ENCODE results near the gene BTBD17.

Gene BTBD17

GRCh38 chr17:74374858-74375257 is 13.2 kb upstream of the BTBD17 start:
- Histone ChIP-seq H3K27ac (no peak overlapping the region), H3K4me3 (ENCODE audit: low read depth, low read length) (no peak overlapping the region), H3K9ac (no peak overlapping the region), H3K4me2 (ENCODE audit: low read length) (no peak overlapping the region), H2AFZ (no peak overlapping the region), H3K27me3 (ENCODE audit: control insufficient read depth, insufficient read depth, low read length) (no peaks in the 10 kb centered on the region), H3K9me3 (ENCODE audit: control insufficient read depth, low read length) (no peaks in the 10 kb centered on the region), H3K4me1 (peaks cover 7% of the 10 kb centered on the region), H3K79me2 (no peaks in the 10 kb centered on the region), H3K36me3 (ENCODE audit: control insufficient read depth, insufficient read depth, low read length) (no peaks in the 10 kb centered on the region)
- TF ChIP-seq, protein P1, sequence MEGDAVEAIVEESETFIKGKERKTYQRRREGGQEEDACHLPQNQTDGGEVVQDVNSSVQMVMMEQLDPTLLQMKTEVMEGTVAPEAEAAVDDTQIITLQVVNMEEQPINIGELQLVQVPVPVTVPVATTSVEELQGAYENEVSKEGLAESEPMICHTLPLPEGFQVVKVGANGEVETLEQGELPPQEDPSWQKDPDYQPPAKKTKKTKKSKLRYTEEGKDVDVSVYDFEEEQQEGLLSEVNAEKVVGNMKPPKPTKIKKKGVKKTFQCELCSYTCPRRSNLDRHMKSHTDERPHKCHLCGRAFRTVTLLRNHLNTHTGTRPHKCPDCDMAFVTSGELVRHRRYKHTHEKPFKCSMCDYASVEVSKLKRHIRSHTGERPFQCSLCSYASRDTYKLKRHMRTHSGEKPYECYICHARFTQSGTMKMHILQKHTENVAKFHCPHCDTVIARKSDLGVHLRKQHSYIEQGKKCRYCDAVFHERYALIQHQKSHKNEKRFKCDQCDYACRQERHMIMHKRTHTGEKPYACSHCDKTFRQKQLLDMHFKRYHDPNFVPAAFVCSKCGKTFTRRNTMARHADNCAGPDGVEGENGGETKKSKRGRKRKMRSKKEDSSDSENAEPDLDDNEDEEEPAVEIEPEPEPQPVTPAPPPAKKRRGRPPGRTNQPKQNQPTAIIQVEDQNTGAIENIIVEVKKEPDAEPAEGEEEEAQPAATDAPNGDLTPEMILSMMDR (IDR thresholded peaks at IDR 0.05), result no peak

DNA sequence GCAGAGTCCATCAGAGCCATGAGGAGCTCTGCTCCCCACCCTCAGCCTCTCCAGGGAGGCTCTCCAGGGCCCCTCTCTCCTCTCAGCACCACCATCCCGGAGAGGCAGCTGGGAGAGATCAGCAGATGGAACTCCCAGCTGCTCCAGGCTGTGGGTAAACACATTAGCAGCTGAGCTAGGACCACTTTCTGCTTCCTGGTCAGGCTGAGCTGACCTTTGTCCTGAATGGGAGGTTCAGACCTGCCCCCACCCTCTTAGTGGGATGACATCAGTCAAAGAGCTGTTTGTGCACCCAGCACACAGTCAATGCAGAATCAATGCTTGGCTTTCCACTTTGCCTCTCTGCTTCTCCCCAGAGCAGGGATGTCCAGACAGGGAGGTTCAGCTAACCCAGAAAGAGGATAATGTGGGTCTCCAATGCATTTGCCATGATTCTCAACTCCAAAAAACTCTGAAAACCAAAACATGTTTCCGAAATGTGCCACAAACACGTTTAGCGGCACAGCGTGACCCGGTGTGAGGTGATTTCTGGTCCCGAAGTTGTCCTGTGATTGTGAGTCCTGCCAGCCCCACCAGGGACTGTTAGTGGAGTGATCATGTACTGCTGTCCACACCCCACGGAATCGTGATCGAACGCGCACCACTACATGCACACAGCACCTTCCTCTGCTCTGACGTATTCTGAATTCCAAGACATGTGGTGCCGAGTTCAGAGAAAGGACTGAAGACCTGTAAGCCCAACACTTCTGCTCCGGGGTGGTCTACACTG is 12.4 kb upstream of the BTBD17 start:
- TF ChIP-seq, protein P1 (IDR thresholded peaks at IDR 0.05), result no peak
- Histone ChIP-seq H3K27ac (no peak overlapping the region), H3K9ac (no peak overlapping the region)

DNA sequence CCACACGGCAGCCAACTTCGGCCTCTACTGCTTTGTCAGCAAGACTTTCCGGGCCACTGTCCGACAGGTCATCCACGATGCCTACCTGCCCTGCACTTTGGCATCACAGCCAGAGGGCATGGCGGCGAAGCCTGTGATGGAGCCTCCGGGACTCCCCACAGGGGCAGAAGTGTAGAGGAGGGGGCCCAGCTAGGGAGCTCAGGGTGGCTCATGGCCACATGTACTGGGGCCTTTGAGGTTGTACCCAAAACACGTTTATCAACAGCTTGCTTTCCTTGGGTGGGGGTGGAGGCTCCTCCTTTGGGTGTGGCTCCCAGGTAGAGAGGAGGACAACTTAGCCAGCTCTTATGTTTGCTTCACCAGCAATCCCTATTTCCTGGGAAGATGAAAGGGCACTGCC is 10.8 kb upstream of the BTBD17 start:
- TF ChIP-seq, protein P1 (IDR thresholded peaks at IDR 0.05), result no peak
- Histone ChIP-seq H3K4me1 (no peaks in the 10 kb centered on the region), H3K4me2 (ENCODE audit: low read length) (no peak overlapping the region), H3K27me3 (ENCODE audit: control insufficient read depth, insufficient read depth, low read length) (no peaks in the 10 kb centered on the region), H3K79me2 (no peaks in the 10 kb centered on the region), H2AFZ (no peak overlapping the region), H3K4me3 (ENCODE audit: low read depth, low read length) (no peak overlapping the region), H3K36me3 (ENCODE audit: control insufficient read depth, insufficient read depth, low read length) (no peaks in the 10 kb centered on the region), H3K27ac (no peak overlapping the region), H3K9me3 (ENCODE audit: control insufficient read depth, low read length) (no peaks in the 10 kb centered on the region), H3K9ac (no peak overlapping the region)

More for the DNA sequence above, 12.4 kb upstream of the BTBD17 start:
- no peak overlapping the region for H3K4me2 ChIP-seq (ENCODE audit: low read length)
- H2AFZ ChIP-seq, result no peak overlapping the region
- no peaks in the 10 kb centered on the region for H3K27me3 ChIP-seq (ENCODE audit: control insufficient read depth, insufficient read depth, low read length)
- no peak overlapping the region for H3K4me3 ChIP-seq (ENCODE audit: low read depth, low read length)
- no peaks in the 10 kb centered on the region for H3K4me1 ChIP-seq
- no peaks in the 10 kb centered on the region for H3K79me2 ChIP-seq
- no peaks in the 10 kb centered on the region for H3K9me3 ChIP-seq (ENCODE audit: control insufficient read depth, low read length)
- no peaks in the 10 kb centered on the region for H3K36me3 ChIP-seq (ENCODE audit: control insufficient read depth, insufficient read depth, low read length)

DNA sequence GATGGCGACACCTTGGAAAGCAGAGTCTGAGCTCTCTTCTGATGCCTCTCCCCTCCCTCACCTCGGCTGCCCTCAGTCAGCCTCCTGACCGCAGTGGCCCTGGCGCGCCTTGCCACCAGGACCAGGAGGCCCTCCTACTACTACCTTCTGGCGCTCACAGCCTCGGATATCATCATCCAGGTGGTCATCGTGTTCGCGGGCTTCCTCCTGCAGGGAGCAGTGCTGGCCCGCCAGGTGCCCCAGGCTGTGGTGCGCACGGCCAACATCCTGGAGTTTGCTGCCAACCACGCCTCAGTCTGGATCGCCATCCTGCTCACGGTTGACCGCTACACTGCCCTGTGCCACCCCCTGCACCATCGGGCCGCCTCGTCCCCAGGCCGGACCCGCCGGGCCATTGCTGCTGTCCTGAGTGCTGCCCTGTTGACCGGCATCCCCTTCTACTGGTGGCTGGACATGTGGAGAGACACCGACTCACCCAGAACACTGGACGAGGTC is 10.0 kb upstream of the BTBD17 start:
- Histone ChIP-seq H3K4me1 (no peaks in the 10 kb centered on the region), H2AFZ (no peak overlapping the region), H3K27ac (no peak overlapping the region), H3K9ac (no peak overlapping the region), H3K36me3 (ENCODE audit: control insufficient read depth, insufficient read depth, low read length) (no peaks in the 10 kb centered on the region), H3K4me3 (ENCODE audit: low read depth, low read length) (no peak overlapping the region), H3K27me3 (ENCODE audit: control insufficient read depth, insufficient read depth, low read length) (no peaks in the 10 kb centered on the region), H3K4me2 (ENCODE audit: low read length) (no peak overlapping the region), H3K79me2 (no peaks in the 10 kb centered on the region), H3K9me3 (ENCODE audit: control insufficient read depth, low read length) (no peaks in the 10 kb centered on the region)
- TF ChIP-seq, protein P1 (IDR thresholded peaks at IDR 0.05), result no peak

All from parathyroid adenoma (tissue), 2 donors.